Neural cell (in vitro differentiated cells): Measurements from ENCODE around the gene AGMAT.
"Not testable (repeated sequence)": the region's sequence is repeated elsewhere in the genome, so short reads cannot be mapped to it uniquely, and the experiment has no call there.

Experiments used
- CTCF ChIP-seq: fragments of 450-650 bp; IDR thresholded peaks from 2 replicates; pipeline ENCODE4 v1.5.1; 2014; ENCODE audit warnings: antibody characterized with exemption, mild to moderate bottlenecking, moderate library complexity; ENCODE audit not compliant: poor library complexity, severe bottlenecking
- EP300 ChIP-seq: fragments of 450-650 bp; conservative IDR thresholded peaks from 2 replicates; pipeline ENCODE4 v1.6.1; 2014; ENCODE audit warnings: antibody characterized with exemption, mild to moderate bottlenecking, moderate library complexity; ENCODE audit not compliant: poor library complexity, severe bottlenecking
- EZH2 ChIP-seq: fragments of 200-600, 300-800 bp; shearing (Covaris generic), sonication (generic); IDR thresholded peaks from 2 replicates; pipeline ENCODE4 v1.6.1; 2014; ENCODE audit warnings: antibody characterized with exemption, low read length, borderline replicate concordance, mild to moderate bottlenecking; ENCODE audit not compliant: insufficient read depth, poor library complexity, severe bottlenecking
- MXI1 ChIP-seq: fragments of 450-650 bp; conservative IDR thresholded peaks from 2 replicates; pipeline ENCODE4 v1.6.1; 2014; ENCODE audit warnings: antibody characterized with exemption, mild to moderate bottlenecking; ENCODE audit not compliant: poor library complexity, severe bottlenecking
- POLR2AphosphoS5 ChIP-seq: IDR thresholded peaks from 2 replicates; pipeline ENCODE4 v1.6.1; 2012
- RAD21 ChIP-seq: fragments of 450-650 bp; conservative IDR thresholded peaks from 2 replicates; pipeline ENCODE4 v1.6.1; 2014; ENCODE audit warnings: antibody characterized with exemption, mild to moderate bottlenecking, moderate library complexity
- SMC3 ChIP-seq: fragments of 450-650 bp; conservative IDR thresholded peaks from 2 replicates; pipeline ENCODE4 v1.6.1; 2014; ENCODE audit warnings: antibody characterized with exemption, mild to moderate bottlenecking, moderate library complexity; ENCODE audit not compliant: poor library complexity
- TAF1 ChIP-seq: IDR thresholded peaks from 2 replicates; pipeline ENCODE4 v1.6.1; 2012; ENCODE audit warnings: low read depth

DNA sequence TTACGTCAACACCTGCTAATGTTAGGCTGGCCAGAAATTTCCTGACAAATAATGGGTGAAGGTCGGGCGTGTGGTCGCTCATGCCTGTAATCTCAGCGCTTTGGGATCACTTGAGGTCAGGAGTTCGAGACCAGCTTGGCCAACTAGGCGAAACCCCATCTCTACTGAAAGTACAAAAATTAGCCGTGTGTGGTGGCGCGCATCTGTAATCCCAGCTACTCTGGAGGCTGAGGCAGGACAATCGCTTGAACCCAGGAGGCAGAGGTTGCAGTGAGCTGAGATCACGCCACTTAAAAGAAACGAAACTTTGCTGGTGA, 19.1 kb upstream of the AGMAT start:
- not testable (repeated sequence) for TF ChIP-seq CTCF, POLR2AphosphoS5, EZH2, RAD21, EP300, SMC3, MXI1, TAF1
